Breast epithelium (tissue), 3 donors: ENCODE data around the gene GNAZ.

Experiments used
- POLR2A ChIP-seq: fragments of 450-650 bp; IDR thresholded peaks from one replicate; pipeline ENCODE4 v1.6.1; 2016; ENCODE audit warnings: antibody characterized with exemption, mild to moderate bottlenecking, moderate library complexity
- POLR2AphosphoS5 ChIP-seq, 3 donors: sonication (generic); formaldehyde crosslinking; IDR thresholded peaks; one replicate each; pipeline ENCODE4 v1.6.1; 2017; ENCODE audit warnings: antibody characterized with exemption in 3 of 3
- TF ChIP-seq, protein P1 (sequence below), 3 donors: fragments of 450-650 bp; IDR thresholded peaks; one replicate each; pipeline ENCODE4 v1.5.1; 2016 to 2017; ENCODE audit warnings: antibody characterized with exemption in 3 of 3, mild to moderate bottlenecking in 3 of 3, moderate library complexity in 3 of 3

DNA sequence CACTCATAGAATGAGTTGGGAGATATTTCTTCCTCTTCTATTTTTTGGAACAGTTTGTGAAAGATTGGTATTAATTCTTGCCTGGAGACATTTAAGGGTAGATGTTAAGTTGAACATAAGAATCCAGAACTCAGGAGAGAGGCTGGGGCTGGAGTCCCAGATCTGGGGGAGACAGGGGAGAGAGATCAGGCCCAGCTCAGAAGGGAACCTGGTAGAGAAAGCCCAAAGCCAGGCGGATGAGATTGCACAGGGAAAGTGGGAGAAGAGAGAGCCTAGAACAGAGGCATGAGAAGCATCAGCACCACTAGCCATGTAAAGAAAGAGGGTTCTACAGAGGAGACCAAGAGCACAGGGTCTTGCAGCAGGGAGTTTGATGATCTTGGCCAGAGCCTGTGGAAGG, 13.0 kb upstream of the GNAZ start:
- TF ChIP-seq, protein P1, sequence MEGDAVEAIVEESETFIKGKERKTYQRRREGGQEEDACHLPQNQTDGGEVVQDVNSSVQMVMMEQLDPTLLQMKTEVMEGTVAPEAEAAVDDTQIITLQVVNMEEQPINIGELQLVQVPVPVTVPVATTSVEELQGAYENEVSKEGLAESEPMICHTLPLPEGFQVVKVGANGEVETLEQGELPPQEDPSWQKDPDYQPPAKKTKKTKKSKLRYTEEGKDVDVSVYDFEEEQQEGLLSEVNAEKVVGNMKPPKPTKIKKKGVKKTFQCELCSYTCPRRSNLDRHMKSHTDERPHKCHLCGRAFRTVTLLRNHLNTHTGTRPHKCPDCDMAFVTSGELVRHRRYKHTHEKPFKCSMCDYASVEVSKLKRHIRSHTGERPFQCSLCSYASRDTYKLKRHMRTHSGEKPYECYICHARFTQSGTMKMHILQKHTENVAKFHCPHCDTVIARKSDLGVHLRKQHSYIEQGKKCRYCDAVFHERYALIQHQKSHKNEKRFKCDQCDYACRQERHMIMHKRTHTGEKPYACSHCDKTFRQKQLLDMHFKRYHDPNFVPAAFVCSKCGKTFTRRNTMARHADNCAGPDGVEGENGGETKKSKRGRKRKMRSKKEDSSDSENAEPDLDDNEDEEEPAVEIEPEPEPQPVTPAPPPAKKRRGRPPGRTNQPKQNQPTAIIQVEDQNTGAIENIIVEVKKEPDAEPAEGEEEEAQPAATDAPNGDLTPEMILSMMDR (IDR thresholded peaks at IDR 0.05), result no peak
- TF ChIP-seq POLR2A (no peak), POLR2AphosphoS5 (IDR thresholded peaks at IDR 0.05) (no peak)
